ENCODE measurements around the gene C1QTNF4. TPM values are rescaled to one million over a fixed set of nuclear protein-coding genes. Genes with fewer than 3 reads are reported as not detected.

Gene C1QTNF4
- total and polyA plus RNA-seq, 2 experiments from 2014 or later: 50.8 to 80.9 TPM

DNA sequence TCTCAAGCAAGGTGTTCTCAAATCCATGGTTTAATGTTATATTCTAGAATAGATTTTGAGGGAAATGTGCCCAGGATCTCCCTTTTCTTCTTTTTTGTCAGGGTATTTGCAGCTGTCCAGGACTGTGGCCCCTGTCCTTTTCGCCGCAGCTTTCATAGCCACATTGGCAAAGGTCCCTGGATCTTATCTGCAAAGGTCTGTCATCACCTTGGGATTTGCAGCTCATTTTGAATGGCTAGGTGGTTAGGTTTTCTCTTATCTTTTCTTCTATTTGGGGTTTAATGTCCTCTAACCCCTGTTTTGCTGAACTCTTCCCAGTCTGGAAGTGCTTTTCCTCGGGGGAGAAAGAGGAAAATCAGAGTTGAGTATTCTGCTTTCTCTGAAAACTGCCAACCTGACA, 11.7 kb upstream of the C1QTNF4 start:
- H3K36me3 ChIP-seq: no peaks in the 10 kb centered on the region
- H3K27ac ChIP-seq: peak overlapping the region; percentile 88
- no peaks in the 10 kb centered on the region for H3K27me3 ChIP-seq
- peaks cover 35% of the 10 kb centered on the region for H3K4me1 ChIP-seq (ENCODE audit: low read depth)
- TF ChIP-seq, protein P1, sequence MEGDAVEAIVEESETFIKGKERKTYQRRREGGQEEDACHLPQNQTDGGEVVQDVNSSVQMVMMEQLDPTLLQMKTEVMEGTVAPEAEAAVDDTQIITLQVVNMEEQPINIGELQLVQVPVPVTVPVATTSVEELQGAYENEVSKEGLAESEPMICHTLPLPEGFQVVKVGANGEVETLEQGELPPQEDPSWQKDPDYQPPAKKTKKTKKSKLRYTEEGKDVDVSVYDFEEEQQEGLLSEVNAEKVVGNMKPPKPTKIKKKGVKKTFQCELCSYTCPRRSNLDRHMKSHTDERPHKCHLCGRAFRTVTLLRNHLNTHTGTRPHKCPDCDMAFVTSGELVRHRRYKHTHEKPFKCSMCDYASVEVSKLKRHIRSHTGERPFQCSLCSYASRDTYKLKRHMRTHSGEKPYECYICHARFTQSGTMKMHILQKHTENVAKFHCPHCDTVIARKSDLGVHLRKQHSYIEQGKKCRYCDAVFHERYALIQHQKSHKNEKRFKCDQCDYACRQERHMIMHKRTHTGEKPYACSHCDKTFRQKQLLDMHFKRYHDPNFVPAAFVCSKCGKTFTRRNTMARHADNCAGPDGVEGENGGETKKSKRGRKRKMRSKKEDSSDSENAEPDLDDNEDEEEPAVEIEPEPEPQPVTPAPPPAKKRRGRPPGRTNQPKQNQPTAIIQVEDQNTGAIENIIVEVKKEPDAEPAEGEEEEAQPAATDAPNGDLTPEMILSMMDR (IDR thresholded peaks at IDR 0.05; ENCODE audit: low read depth, low read length): no peak
- H3K4me3 ChIP-seq: peak overlapping the region; percentile 4
- DNase-seq (ENCODE audit: low read depth in 1 of 2, low spot score in 1 of 2): peak in 1 of 2 donors; percentile 68
- no peaks in the 10 kb centered on the region for H3K9me3 ChIP-seq (ENCODE audit: low read depth)

DNA sequence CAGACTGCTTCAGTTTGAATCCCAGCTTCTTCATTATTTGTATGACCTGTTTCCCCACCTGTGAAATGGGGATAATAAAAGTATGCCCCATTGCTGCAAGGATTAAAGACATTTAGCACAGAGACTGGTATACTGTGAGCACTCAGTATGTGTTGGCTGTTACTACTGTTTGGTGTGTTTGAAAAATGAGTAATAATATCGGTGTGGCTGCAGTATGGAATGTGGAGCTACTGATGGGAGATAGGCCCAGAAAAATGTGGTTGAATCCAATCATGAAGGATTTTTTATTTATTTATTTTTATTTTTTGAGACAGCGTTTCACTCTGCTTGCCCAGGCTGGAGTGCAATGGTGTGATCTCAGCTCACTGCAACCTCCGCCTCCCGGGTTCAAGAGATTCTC, 9.1 kb upstream of the C1QTNF4 start:
- no peak overlapping the region for H3K4me3 ChIP-seq
- DNase-seq (ENCODE audit: low read depth in 1 of 2, low spot score in 1 of 2): no peak
- TF ChIP-seq, protein P1 (IDR thresholded peaks at IDR 0.05; ENCODE audit: low read depth, low read length): no peak
- no peaks in the 10 kb centered on the region for H3K9me3 ChIP-seq (ENCODE audit: low read depth)
- H3K36me3 ChIP-seq: no peaks in the 10 kb centered on the region
- no peak overlapping the region for H3K27ac ChIP-seq
- H3K27me3 ChIP-seq: no peaks in the 10 kb centered on the region
- peaks cover 39% of the 10 kb centered on the region for H3K4me1 ChIP-seq (ENCODE audit: low read depth)

DNA sequence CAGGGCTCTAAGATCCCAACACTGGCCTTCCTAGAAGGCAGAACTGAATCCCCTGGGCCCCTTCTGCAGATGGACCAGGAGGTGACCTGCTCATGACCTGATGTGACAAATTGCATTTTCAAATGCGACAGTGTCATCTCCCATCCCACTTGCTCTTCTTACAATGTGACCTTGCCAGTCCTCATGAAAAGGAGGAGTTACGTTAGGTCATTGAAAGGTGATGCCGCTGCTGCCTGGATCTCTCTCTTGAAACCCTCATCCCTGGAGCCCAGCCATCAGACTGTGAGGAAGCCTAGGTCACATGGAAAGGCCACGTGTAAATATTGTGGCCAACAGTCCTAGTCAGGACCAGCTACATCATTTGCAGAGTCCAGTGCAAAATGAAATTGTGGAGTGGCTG, 5.7 kb upstream of the C1QTNF4 start:
- H3K4me3 ChIP-seq: no peak overlapping the region
- peaks cover 16% of the 10 kb centered on the region for H3K4me1 ChIP-seq (ENCODE audit: low read depth)
- no peak for DNase-seq (ENCODE audit: low read depth in 1 of 2, low spot score in 1 of 2)
- H3K36me3 ChIP-seq: no peaks in the 10 kb centered on the region
- no peaks in the 10 kb centered on the region for H3K9me3 ChIP-seq (ENCODE audit: low read depth)
- TF ChIP-seq, protein P1 (IDR thresholded peaks at IDR 0.05; ENCODE audit: low read depth, low read length): no peak
- peak overlapping the region; percentile 53 for H3K27ac ChIP-seq
- H3K27me3 ChIP-seq: no peaks in the 10 kb centered on the region

DNA sequence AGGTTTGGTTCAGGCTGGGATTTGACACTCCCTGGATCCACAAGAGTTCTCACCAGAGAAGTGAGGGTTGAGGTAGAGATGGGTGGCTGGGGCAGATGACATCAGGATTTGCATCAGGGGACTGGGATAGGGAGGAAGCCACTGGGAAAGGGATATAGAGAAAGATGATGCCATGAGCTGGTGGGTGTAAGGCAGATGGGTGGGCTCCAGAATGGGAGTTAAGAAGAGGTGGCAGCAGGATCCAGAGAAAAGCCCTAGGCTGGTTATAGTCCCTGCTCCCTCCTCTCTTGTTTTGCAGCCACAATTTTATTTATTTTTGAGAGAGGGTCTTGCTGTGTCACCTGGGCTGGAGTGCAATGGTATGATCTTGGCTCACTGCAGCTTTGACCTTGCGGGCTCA, 1.8 kb upstream of the C1QTNF4 start:
- Histone ChIP-seq H3K4me1 (ENCODE audit: low read depth) (peaks cover 22% of the 10 kb centered on the region), H3K27ac (no peak overlapping the region), H3K27me3 (no peaks in the 10 kb centered on the region), H3K36me3 (no peaks in the 10 kb centered on the region), H3K9me3 (ENCODE audit: low read depth) (no peaks in the 10 kb centered on the region), H3K4me3 (no peak overlapping the region)
- DNase-seq (ENCODE audit: low read depth in 1 of 2, low spot score in 1 of 2): no peak
- TF ChIP-seq, protein P1 (IDR thresholded peaks at IDR 0.05; ENCODE audit: low read depth, low read length): no peak

DNA sequence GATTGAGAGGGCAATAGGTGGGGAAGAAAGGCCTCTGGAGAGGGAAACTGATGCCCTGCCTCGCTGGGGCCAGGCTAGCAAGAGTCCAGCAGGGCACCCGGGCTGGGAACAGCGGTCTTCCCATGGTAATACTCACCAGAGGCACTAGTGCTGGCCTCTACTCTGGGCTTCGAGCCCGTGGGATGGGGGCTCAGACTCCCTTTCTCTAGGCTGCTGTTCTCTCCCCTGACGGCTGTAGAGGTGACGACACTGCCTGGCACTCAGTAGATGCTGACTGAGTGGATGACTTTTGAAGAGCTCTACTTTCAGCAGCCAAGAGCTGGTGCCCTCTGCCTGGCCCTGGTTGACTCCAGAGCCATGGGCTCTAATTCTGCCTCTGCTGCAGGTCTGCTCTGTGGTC, 818 bp upstream of the C1QTNF4 start:
- TF ChIP-seq, protein P1 (IDR thresholded peaks at IDR 0.05; ENCODE audit: low read depth, low read length): no peak

DNA sequence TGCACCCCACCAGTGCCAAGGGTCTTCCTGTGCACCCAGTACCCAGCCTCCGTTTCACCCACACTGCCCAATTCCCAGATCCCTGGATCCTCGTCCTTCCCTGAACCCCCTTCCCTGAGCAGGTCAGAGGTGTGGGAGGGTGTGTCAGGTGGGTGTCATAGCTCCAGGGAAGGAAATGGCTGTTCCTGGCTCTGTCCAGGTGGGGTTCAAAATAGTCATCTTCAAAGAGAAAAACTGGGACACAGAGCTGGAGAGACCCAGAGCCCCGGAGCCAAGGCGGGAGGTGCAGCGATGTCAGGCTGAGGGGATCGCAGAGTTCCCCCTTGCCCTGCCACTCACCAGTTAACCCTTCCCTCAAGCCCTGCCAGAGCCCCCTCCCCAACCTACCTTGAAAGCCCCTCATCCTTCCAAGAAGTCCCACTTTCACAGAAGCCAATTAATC, 698 bp downstream of the C1QTNF4 start:
- TF ChIP-seq, protein P1 (IDR thresholded peaks at IDR 0.05; ENCODE audit: low read depth, low read length): no peak
- Histone ChIP-seq H3K27ac (no peak overlapping the region), H3K27me3 (no peaks in the 10 kb centered on the region), H3K4me1 (ENCODE audit: low read depth) (peaks cover 15% of the 10 kb centered on the region), H3K4me3 (peak overlapping the region; percentile 55), H3K9me3 (ENCODE audit: low read depth) (no peaks in the 10 kb centered on the region), H3K36me3 (no peaks in the 10 kb centered on the region)
- DNase-seq (ENCODE audit: low read depth in 1 of 2, low spot score in 1 of 2): no peak

More for the DNA sequence above, 818 bp upstream of the C1QTNF4 start:
- peak in 1 of 2 donors; percentile 54 for DNase-seq (ENCODE audit: low read depth in 1 of 2, low spot score in 1 of 2)
- H3K27ac ChIP-seq: no peak overlapping the region
- H3K4me3 ChIP-seq: no peak overlapping the region
- H3K36me3 ChIP-seq: no peaks in the 10 kb centered on the region
- H3K27me3 ChIP-seq: no peaks in the 10 kb centered on the region
- peaks cover 20% of the 10 kb centered on the region for H3K4me1 ChIP-seq (ENCODE audit: low read depth)
- no peaks in the 10 kb centered on the region for H3K9me3 ChIP-seq (ENCODE audit: low read depth)
